Effector memory CD4-positive, alpha-beta T cell (primary cell): ENCODE results near the gene TBX6.
"Not testable (repeated sequence)": the region's sequence is repeated elsewhere in the genome, so short reads cannot be mapped to it uniquely, and the experiment has no call there.

Experiments
- DNase-seq, 3 donors: peaks; one replicate each; pipeline ENCODE4 v3.0.0-alpha.2; 2020
- H3K27ac ChIP-seq: 2 replicates; pipeline ENCODE4 v1.7.0; 2013; ENCODE audit warnings: mild to moderate bottlenecking, low read length, moderate library complexity; ENCODE audit not compliant: insufficient read depth, poor library complexity, severe bottlenecking
- H3K27me3 ChIP-seq: replicated peaks from 2 replicates; pipeline ENCODE4 v1.7.0; 2013; ENCODE audit warnings: mild to moderate bottlenecking, low read length; ENCODE audit not compliant: insufficient read depth, control insufficient read depth, poor library complexity, severe bottlenecking
- H3K36me3 ChIP-seq: 2 replicates; pipeline ENCODE4 v1.7.0; 2013; ENCODE audit warnings: mild to moderate bottlenecking, low read length, moderate library complexity; ENCODE audit not compliant: control insufficient read depth, insufficient read depth
- H3K4me1 ChIP-seq: 2 replicates; pipeline ENCODE4 v1.7.0; 2013; ENCODE audit warnings: low read length, mild to moderate bottlenecking; ENCODE audit not compliant: control insufficient read depth, insufficient read depth, poor library complexity, severe bottlenecking
- H3K4me3 ChIP-seq: 2 replicates; pipeline ENCODE4 v1.7.0; 2013; ENCODE audit warnings: low read length, low read depth, mild to moderate bottlenecking; ENCODE audit not compliant: insufficient read depth, poor library complexity, severe bottlenecking
- H3K9me3 ChIP-seq: 2 replicates; pipeline ENCODE4 v1.7.0; 2013; ENCODE audit warnings: mild to moderate bottlenecking, low read length, moderate library complexity; ENCODE audit not compliant: control insufficient read depth

Gene TBX6

DNA sequence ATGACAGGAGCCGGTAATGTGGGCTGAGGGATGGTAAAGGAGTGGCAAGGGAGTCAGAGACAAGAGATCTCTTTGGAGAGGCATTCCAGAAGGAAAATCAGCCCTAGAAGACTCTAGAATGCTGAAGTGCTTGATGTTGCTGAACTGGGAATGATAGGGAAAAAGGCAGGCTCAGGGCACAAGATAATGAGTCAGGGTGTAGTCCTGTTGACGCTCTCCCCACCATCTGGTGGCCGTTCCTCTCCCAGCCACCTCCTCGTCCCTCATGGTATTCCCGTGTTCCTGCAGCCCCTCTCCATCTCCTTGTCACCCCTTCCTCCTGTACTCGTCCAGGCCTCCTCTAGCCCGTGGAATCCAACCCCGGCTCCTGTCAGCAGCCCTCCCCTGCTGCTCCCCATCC, 37.3 kb downstream of the TBX6 start:
- no peaks in the 10 kb centered on the region for H3K27me3 ChIP-seq
- no peak for DNase-seq

DNA sequence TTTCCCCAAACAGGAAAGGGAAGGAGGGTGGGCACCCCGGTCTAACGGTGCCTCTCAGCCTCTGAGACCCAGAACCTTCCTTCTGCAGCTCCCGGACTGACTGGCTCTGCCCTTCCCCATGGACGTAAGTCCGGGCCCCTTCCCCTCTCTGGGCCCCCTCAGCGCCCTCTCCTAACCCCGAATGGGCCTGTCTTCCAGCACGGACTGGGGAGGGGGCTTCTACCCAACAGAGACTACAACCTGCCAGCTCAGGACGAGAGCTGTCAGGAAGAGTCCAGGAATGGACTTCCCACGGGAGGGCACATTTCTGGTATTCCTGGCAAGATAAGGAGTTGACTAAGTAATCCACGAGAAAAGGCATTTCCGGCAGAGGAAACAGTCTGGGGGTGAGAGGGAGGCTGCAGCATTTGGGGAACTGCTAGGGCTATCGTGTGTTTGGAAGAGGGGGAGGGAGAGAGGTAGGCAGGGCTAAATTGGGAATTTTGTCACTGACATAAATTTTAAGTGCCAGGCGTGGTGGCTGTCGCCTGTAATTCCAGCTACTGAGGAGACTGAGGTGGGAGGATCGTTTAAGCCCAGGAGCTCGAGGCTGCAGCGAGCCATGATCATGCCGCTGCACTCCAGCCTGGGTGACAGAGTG, 38.2 kb downstream of the TBX6 start:
- no peaks in the 10 kb centered on the region for H3K9me3 ChIP-seq
- peak overlapping the region; percentile 2 for H3K27ac ChIP-seq
- peaks cover 11% of the 10 kb centered on the region for H3K4me1 ChIP-seq
- H3K36me3 ChIP-seq: no peaks in the 10 kb centered on the region
- no peaks in the 10 kb centered on the region for H3K27me3 ChIP-seq
- no peak for DNase-seq
- peak overlapping the region; percentile 64 for H3K4me3 ChIP-seq

More for the DNA sequence above, 37.3 kb downstream of the TBX6 start:
- Histone ChIP-seq H3K36me3 (no peaks in the 10 kb centered on the region), H3K27ac (no peak overlapping the region), H3K9me3 (no peaks in the 10 kb centered on the region), H3K4me3 (no peak overlapping the region), H3K4me1 (peaks cover 11% of the 10 kb centered on the region)

DNA sequence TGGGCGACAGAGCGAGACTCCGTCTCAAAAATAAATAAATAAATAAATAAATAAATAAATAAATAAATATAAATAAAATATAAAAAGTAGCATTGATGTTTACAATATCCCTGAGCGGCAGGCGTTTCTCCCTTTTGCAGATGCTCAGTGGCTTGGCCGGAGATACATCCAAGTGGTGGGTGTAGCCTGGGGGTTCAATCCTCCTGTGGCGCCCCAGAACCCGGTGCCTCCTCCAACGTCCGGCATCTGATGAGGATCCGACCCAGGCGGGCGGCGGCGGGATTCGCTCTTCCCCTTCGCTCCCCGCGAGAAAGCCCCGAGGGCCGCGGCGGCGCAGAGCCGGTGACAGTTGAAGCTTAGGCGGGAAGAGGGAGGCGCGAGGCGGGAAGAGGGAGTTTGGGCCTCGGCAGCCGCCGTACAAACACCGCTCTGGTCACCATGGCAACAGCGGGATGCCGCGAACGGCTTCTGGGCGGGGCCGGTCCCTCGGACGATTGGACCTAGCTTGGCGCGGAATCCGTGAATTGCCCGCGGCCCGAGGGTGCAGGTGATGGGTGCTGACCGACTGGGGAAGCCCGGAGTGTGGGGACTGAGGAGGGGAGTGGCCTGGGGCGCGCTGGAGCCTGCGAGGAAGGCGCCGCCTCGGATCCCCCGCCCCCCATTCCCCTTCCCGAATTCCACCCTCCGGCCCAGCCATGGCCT, 38.9 kb downstream of the TBX6 start:
- no peaks in the 10 kb centered on the region for H3K9me3 ChIP-seq
- peak; percentile 76 to 82 (median 79) for DNase-seq
- H3K4me1 ChIP-seq: peaks cover 11% of the 10 kb centered on the region
- peak overlapping the region; percentile 64 for H3K4me3 ChIP-seq
- no peaks in the 10 kb centered on the region for H3K36me3 ChIP-seq
- peak overlapping the region; percentile 2 for H3K27ac ChIP-seq
- H3K27me3 ChIP-seq: no peaks in the 10 kb centered on the region

DNA sequence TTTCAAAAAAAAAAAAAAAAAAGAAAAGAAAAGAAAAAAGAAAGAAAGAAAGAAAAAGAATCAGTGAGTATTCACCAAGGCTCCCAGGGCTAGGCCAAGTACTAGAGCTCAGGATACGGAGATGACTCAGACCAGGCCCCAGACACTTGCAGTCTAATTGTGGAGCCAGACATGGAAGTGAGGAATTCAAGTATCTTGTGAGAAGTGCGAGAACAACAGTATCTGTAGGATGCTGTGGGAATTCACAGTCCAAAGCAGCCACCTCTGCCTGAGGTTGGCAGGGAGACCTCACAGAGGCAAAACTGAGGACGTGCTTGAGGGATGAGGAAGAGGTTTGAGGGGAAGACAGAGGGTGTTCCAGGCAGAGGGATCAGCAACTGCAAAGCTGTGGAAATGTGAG, 40.2 kb downstream of the TBX6 start:
- H3K27ac ChIP-seq: no peak overlapping the region
- H3K36me3 ChIP-seq: no peaks in the 10 kb centered on the region
- DNase-seq: no peak
- H3K4me3 ChIP-seq: no peak overlapping the region
- H3K9me3 ChIP-seq: no peaks in the 10 kb centered on the region
- H3K27me3 ChIP-seq: no peaks in the 10 kb centered on the region
- peaks cover 11% of the 10 kb centered on the region for H3K4me1 ChIP-seq

DNA sequence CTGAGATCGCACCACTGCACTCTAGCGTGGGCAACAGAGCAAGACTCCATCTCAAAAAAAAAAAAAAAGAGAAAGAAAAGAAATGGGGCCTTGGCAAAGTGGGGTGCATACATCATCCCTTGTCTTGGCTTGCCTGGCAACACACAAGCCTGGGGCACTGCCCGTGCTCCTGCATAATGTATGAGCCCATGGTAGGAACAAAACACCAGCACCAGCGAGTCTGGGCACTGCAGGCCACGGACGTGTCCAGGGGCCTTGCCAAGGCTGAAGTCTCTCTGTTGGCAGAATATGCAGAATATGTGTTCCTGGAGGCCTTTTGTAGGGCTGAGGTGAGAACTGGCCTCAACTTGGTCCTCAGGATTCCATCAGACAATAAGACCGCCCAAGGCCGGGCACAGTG, 41.9 kb downstream of the TBX6 start:
- peaks cover 8% of the 10 kb centered on the region for H3K4me1 ChIP-seq
- no peaks in the 10 kb centered on the region for H3K27me3 ChIP-seq
- no peak overlapping the region for H3K4me3 ChIP-seq
- H3K27ac ChIP-seq: no peak overlapping the region
- H3K36me3 ChIP-seq: no peaks in the 10 kb centered on the region
- H3K9me3 ChIP-seq: no peaks in the 10 kb centered on the region
- DNase-seq: no peak

DNA sequence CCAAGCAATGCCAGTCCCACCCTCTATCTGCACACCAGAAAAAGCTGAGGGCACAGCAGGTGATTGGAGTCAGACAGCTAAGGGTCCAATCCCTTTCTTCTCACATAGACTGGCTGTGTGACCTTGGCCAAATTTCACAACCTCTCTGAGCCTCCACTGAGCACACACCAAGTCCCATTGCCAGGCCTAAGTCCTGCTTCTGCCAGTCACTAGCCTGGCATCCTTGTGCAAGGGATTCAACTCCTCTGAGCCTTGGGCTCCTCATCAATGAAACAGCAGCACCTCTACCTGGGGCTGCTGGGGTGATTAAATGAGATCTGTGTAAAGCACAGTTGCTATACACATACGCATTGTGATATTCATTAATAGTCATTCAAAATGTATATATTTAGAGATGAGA, 45.1 kb downstream of the TBX6 start:
- no peaks in the 10 kb centered on the region for H3K9me3 ChIP-seq
- no peaks in the 10 kb centered on the region for H3K27me3 ChIP-seq
- H3K27ac ChIP-seq: no peak overlapping the region
- DNase-seq: no peak
- no peak overlapping the region for H3K4me3 ChIP-seq
- H3K36me3 ChIP-seq: no peaks in the 10 kb centered on the region
- H3K4me1 ChIP-seq: no peaks in the 10 kb centered on the region

DNA sequence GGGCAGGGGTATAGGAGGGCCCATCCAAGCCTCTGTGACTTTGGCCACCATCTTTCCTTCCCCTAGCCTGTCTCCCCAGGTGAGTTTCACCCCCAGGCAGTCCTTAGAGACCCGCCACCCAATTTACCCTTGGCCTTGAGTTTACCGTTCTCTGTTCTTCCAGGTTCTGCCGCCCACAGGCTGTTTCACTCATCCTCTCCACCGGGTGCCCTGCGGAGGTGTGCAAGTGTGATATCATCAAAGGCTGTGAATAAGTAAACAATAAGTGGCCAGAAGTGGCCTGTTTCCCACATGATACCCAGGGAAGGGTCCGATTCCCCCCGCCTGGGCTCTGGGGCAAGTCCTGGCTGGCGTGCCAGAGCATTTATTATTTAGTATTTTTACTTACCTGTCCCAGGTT, 45.5 kb downstream of the TBX6 start:
- no peaks in the 10 kb centered on the region for H3K4me1 ChIP-seq
- H3K27me3 ChIP-seq: no peaks in the 10 kb centered on the region
- no peak overlapping the region for H3K4me3 ChIP-seq
- no peak for DNase-seq
- no peaks in the 10 kb centered on the region for H3K36me3 ChIP-seq
- no peaks in the 10 kb centered on the region for H3K9me3 ChIP-seq
- H3K27ac ChIP-seq: no peak overlapping the region

DNA sequence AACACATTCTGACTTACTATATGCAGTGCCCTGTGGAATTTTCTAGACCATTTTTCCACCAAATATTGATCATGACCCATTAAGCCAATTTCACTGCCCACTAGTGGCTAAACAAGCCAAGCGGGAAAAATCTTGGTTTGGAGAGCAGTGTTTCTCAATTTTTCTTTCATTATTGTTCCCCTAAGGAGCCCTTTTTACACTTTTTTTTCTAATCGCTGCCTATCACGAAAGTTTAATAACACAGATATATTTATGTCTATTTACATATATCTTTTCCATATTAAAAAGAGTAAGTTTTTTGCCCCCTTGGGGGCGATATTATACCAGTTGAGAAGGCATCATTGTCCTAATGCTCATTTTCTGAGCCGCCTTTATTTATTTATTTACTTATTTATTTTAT, 49.9 kb downstream of the TBX6 start:
- no peaks in the 10 kb centered on the region for H3K36me3 ChIP-seq
- no peaks in the 10 kb centered on the region for H3K9me3 ChIP-seq
- no peaks in the 10 kb centered on the region for H3K27me3 ChIP-seq
- no peak for DNase-seq
- no peak overlapping the region for H3K4me3 ChIP-seq
- no peaks in the 10 kb centered on the region for H3K4me1 ChIP-seq
- no peak overlapping the region for H3K27ac ChIP-seq

DNA sequence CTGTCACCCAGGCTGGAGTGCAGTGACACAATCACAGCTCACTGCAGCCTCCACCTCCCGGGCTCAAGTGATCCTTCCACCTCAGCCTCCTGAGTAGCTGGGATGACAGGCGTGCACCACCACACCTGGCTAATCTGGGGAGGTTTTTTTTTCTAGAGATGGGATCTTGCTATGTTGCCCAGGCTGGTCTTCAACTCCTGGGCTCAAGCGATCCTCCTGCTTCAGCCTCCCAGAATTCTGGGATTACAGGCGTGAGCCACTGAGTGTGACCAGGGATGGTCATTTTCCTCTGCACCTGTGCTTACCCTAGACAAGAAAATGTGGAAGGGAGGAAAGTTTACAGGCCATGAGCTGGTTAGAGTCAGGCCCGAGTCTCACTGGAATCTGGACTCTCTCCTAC, 51.0 kb downstream of the TBX6 start:
- H3K4me1 ChIP-seq, H3K4me3 ChIP-seq, H3K9me3 ChIP-seq, H3K27ac ChIP-seq, H3K27me3 ChIP-seq, H3K36me3 ChIP-seq, DNase-seq: not testable (repeated sequence)

DNA sequence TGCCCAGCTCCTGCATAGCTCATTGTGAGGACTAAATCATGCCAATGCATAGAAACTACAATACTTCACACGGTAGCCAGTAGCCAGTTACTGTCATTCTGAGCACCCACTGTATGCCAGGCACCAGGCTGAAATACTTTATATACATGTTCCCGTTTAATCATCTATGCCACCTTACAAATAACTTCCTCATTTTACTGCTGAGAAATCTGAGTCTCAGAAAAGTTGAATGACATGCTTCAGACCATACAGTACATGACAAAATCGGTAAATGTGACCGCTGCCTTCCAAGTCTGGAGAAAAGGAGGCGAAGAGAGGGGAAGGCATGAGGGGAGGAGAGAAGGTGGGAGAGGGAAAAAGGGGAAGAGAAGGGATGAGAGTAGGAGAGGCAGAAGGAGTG, 51.5 kb downstream of the TBX6 start:
- Histone ChIP-seq H3K4me3 (no peak overlapping the region), H3K36me3 (no peaks in the 10 kb centered on the region), H3K27me3 (no peaks in the 10 kb centered on the region), H3K4me1 (no peaks in the 10 kb centered on the region), H3K9me3 (no peaks in the 10 kb centered on the region), H3K27ac (no peak overlapping the region)
- no peak for DNase-seq
